NCI-H226 (cell line): ENCODE results near the gene KLHL22.
"Not testable (repeated sequence)": the region's sequence is repeated elsewhere in the genome, so short reads cannot be mapped to it uniquely, and the experiment has no call there.

Experiments
- DNase-seq: peaks from one replicate; pipeline ENCODE4 v3.0.0-alpha.2; 2015

KLHL22 gene

GRCh38 chr22:20523086-20523983, 27.7 kb upstream of the KLHL22 start:
- DNase-seq = no peak

- no peak for DNase-seq
Measured at GRCh38 chr22:20522134-20523004, 26.8 kb upstream of the KLHL22 start.

DNA sequence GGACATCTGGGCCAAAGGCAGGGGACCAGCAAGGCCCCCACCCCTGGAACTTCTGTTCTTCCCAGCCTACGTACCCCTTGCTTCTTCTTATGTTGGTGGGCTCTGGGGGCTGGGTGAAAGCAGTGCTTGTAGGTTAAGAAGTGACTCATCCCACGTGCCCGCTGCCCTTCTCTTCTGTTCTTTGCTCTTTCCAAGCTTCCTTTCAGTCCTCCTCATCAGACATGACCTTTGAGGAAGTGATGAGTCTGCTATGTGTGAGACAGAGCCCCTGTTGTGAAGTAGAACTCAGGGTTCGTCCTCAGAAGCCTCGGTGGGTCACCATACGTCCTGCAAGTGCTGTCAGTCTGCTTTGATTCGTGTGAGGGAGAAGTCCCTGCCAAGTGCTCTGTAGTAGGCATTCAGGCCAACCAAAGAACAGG, 24.5 kb upstream of the KLHL22 start:
- no peak for DNase-seq

DNA sequence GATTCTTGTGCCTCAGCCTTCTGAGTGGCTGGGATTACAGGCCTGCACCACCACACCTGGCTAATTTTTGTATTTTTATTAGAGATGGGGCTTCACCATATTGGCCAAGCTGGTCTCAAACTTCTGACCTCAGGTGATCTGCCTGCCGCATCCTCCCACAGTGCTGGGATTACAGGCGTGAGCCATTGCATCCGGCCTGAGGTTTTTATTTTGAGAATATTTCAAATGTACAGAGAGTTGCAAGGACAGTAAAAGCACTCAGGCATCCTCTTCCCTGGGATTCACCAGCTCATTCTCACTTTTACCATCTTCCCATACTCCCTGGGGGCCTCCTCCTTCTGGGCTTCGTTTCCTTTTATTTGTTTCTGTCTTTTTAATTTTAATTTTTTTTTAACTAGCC, 24.0 kb upstream of the KLHL22 start:
- no peak for DNase-seq

DNA sequence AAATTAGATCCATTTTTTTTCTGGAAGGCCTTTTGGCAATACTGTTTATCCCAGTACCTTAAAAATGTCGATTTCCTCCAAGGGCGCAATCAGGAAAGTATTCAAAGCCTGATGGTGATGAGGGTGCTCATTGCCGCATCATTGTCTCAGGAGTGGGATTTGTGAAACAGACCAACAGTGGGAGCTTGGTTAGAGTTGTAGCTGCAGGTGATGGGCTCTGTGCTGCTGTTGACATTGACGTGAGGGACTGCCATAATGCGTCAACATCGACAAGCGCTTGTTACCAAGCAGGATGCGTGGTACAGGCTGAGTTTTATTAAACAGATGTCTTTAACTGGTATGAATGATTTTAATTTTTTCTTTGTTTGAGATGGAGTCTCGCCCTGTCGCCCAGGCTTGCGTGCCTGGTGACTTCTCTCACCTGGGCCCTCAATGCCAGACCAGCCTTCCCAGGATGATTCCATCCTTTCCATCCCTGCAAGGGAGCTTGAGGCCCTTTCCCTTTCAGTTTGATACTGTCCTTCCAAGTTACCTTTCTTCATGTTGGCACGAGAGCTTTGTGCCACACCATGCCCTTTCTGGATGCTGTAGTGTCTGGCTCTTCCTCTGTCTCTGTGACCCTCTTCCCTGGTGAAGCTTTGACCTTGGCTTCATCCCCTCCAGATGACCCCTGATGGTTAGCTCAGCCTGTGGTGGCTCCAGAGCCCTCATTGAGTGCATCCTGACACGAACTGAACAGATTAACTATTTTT, 22.4 kb upstream of the KLHL22 start:
- DNase-seq = no peak

- no peak for DNase-seq
Measured at GRCh38 chr22:20517422-20517821, 21.8 kb upstream of the KLHL22 start.

DNA sequence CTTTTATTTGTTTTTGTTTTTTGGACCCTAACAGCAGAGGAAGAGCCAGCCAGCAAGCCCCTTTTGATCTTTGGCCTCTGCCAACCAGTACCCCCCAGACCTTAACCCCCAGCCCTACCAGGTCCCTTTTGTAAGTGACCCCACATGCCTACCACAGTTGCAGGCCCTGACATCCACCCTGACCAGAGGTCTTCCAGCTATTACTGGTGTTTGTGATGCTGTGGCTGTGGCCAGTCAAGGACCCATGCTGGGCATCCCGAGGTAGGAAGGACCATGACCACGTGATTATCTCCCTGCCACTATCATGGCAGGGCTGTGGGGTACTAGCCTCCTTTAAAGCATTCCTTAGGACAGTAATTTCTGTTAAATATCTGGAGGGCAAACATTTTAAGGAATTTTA, 20.8 kb upstream of the KLHL22 start:
- DNase-seq = no peak

DNA sequence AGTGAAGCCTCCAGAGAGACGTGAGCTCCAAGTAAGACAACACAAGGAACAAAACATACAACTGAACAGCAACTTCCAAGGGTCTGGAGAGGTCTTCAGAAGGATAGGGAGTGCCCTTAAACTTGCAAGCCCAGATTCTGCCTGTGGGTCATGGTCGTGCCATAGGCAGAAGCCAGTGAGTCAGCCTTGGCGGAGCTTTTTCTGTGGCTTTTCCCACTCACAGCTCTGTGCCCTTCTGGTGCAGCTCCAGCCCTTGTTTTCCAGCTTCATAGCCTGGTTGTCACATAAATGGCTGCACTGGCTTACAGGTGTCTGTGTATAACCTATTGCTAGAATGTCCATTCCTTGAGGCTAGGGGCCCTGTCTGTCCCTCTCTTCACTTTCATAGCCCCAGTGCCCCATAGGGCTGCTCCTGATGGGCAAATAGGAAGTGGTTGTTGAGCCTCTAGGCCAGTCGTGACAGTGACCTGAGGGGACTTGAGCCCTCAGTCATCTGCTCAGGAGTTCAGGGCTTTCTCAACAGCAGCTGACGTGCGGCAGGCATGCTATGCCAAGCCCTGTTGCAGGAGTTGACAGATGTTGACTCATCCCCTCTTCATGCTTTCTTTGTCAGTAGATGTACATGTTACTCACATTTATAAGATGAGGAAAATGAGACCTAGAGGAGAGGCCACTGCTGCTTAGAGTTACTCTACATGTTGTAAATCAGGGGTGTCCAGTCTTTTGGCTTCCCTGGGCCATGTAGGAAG, 19.2 kb upstream of the KLHL22 start:
- peak; percentile 41 for DNase-seq

GRCh38 chr22:20511578-20512229, 16.1 kb upstream of the KLHL22 start:
- DNase-seq = no peak

- DNase-seq = no peak
Measured at GRCh38 chr22:20510811-20511577, 15.4 kb upstream of the KLHL22 start.

- DNase-seq = peak; percentile 81
Measured at GRCh38 chr22:20509344-20510047, 13.9 kb upstream of the KLHL22 start.

GRCh38 chr22:20508815-20509271, 13.2 kb upstream of the KLHL22 start:
- DNase-seq = no peak

DNA sequence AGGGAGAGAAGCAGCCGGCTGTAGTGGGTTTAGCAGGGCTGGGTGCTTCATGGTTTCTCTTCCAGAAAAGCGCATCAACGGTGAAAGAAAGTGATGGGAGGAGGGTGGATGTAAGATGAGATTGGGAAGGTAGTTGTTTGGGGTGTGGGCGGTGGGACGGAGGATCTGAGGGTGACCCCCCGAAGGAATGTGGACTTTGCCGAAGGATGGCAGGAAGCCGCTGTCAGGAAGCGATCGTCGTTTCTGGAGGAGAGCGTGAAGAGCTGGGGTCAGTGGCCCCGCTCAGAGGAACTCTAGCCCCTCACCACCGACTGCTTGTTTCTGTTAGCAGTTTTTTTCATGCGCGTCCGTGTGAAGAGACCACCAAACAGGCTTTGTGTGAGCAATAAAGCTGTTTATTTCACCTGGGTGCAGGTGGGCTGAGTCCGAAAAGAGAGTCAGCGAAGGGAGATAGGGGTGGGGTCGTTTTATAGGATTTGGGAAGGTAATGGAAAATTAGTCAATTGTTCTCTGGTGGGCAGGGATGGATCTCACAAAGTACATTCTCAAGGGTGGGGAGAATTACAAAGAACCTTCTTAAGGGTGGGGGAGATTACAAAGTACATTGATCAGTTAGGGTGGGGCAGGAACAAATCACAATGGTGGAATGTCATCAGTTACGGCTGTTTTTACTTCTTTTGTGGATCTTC, 12.6 kb upstream of the KLHL22 start:
- DNase-seq = not testable (repeated sequence)

- peak; percentile 67 for DNase-seq
Measured at GRCh38 chr22:20507253-20508066, 11.9 kb upstream of the KLHL22 start, which contains the start of gene MED15. Gene MED15 (plus strand): TSS chr22:20507610. CDS start chr22:20507679, 69 bp downstream.

DNA sequence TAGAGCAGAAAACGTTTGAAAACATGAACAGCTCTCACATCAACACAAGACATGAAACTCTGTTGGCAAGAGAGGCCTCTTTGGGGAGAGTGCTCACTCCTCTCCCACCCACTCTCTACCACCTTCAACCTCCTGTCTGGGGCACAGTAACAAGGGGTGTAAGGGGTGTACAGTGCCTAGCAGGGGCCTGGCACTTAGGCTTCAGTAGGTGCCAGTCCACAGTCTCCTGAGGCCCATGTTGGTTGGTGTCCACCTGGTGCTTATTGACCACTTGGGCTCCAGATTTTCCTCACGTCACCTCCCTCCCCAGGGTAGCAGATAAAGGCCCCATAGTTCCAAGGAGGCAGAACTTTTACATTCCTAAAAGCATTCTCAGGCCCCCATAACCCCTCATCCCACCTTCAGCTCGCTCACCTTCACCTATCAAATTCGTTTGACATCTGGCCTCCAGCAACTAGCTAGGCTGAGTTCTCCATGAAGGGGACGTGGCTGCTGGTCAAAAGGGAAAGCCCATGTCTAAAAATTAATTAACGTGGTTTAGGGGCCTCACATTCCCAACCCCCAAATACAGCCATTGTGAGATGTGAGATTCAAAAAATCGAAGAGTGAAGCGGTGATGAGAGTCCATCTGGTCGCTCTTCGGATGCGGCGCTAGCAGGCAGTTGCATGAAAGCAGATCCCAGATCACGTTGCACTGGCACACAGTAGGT, 11.1 kb upstream of the KLHL22 start:
- no peak for DNase-seq

- DNase-seq = peak; percentile 22
Measured at GRCh38 chr22:20504293-20504922, 8.8 kb upstream of the KLHL22 start.

- peak; percentile 40 for DNase-seq
Measured at GRCh38 chr22:20503816-20504215, 8.2 kb upstream of the KLHL22 start.
